HepG2 (cell line): ENCODE measurements around the gene SLC23A3. TPM values are rescaled to one million over a fixed set of nuclear protein-coding genes. Genes with fewer than 3 reads are reported as not detected.

Source experiments
- AGO2 ChIP-seq: fragments of 200-400 bp; formaldehyde crosslinking; optimal IDR thresholded peaks from 2 replicates; pipeline ENCODE3; 2017; ENCODE audit warnings: mild to moderate bottlenecking, low read depth, low read length, moderate library complexity
- CBX2 ChIP-seq, 2 experiments: fragments of 200-600 bp in 1 of 2; sonication (generic); formaldehyde crosslinking in 1 of 2; IDR thresholded peaks; 2 replicates each; pipeline versions ENCODE4 v1.7.0 to v1.8.1; 2018 to 2022; ENCODE audit warnings: low read depth in 2 of 2, low read length in 1 of 2, mild to moderate bottlenecking in 1 of 2, missing genetic modification reagents in 1 of 2
- FOXM1 ChIP-seq: sonication (generic); formaldehyde crosslinking; IDR thresholded peaks from 2 replicates; pipeline ENCODE4 v1.5.0; 2020; ENCODE audit warnings: missing genetic modification reagents
- HNF4G ChIP-seq, 2 experiments: sonication (generic) in 1 of 2; formaldehyde crosslinking in 1 of 2; IDR thresholded peaks; 2 replicates each; pipeline versions ENCODE4 v1.4.0 to v1.6.1; 2011 to 2020; ENCODE audit warnings: borderline replicate concordance in 2 of 2, low read depth in 2 of 2, mild to moderate bottlenecking in 2 of 2, low read length in 1 of 2, missing genetic modification reagents in 1 of 2, moderate library complexity in 1 of 2
- HNRNPL ChIP-seq: fragments of 200-400 bp; formaldehyde crosslinking; IDR thresholded peaks from 2 replicates; pipeline ENCODE4 v1.6.1; 2017; ENCODE audit warnings: mild to moderate bottlenecking, low read depth, low read length
- KDM5A ChIP-seq: fragments of 200-600 bp; sonication (generic); IDR thresholded peaks from 2 replicates; pipeline ENCODE4 v1.7.0; 2018; ENCODE audit warnings: antibody characterized with exemption, mild to moderate bottlenecking, low read length, borderline replicate concordance
- PAX8 ChIP-seq: sonication (generic); formaldehyde crosslinking; IDR thresholded peaks from 2 replicates; pipeline ENCODE4 v1.8.0; 2022; ENCODE audit warnings: mild to moderate bottlenecking, missing genetic modification reagents, borderline replicate concordance
- RORA ChIP-seq: sonication (generic); formaldehyde crosslinking; IDR thresholded peaks from 2 replicates; pipeline ENCODE4 v1.5.0; 2020; ENCODE audit warnings: mild to moderate bottlenecking, missing genetic modification reagents, moderate library complexity
- ZNF121 ChIP-seq: sonication (generic); formaldehyde crosslinking; IDR thresholded peaks from 2 replicates; pipeline ENCODE4 v1.5.0; 2020; ENCODE audit warnings: mild to moderate bottlenecking, missing genetic modification reagents
- ZSCAN12 ChIP-seq: sonication (generic); formaldehyde crosslinking; IDR thresholded peaks from 2 replicates; pipeline ENCODE4 v1.9.0; 2021; ENCODE audit warnings: mild to moderate bottlenecking, missing genetic modification reagents
- polyA plus RNA-seq, 8 experiments: library from polyadenylated mRNA; depleted of rRNA in 3 of 8; stranded (reverse) in 7 of 8; unstranded in 1 of 8; fragments of >200 nt; fragmentation: Illumina TruSeq in 4 of 8; extraction: Trizol in 4 of 8; gene quantifications; 2 replicates each; pipeline versions ENCODE4 v1.2.1 to v1.2.3, GENCODE V29; 2011 to 2016; ENCODE audit warnings: low read depth in 4 of 8, missing spikeins in 1 of 8, mixed read lengths in 1 of 8; ENCODE audit not compliant: insufficient read depth in 1 of 8
- total RNA-seq, 5 experiments: library from RNA; depleted of rRNA; stranded (reverse); fragments of >200 nt; fragmentation: Illumina TruSeq; extraction: Trizol; gene quantifications; 2 replicates each; pipeline ENCODE4 v1.2.3, GENCODE V29; 2016; ENCODE audit warnings: low read depth in 1 of 5
- TF ChIP-seq, protein P1 (sequence below): sonication (generic); formaldehyde crosslinking; IDR thresholded peaks from 2 replicates; pipeline ENCODE4 v1.4.0; 2020; ENCODE audit warnings: mild to moderate bottlenecking, low read depth, missing genetic modification reagents
- TF ChIP-seq, protein P2 (sequence below): IDR thresholded peaks from 2 replicates; pipeline ENCODE4 v1.6.1; 2016; ENCODE audit warnings: low read depth, borderline replicate concordance
- TF ChIP-seq, protein P3 (sequence below): sonication (generic); formaldehyde crosslinking; IDR thresholded peaks from 2 replicates; pipeline ENCODE4 v1.5.1; 2020; ENCODE audit warnings: mild to moderate bottlenecking, missing genetic modification reagents, borderline replicate concordance
- TF ChIP-seq, protein P4 (sequence below): sonication (generic); formaldehyde crosslinking; IDR thresholded peaks from 2 replicates; pipeline ENCODE4 v1.4.0; 2020; ENCODE audit warnings: low read depth, missing genetic modification reagents
- TF ChIP-seq, protein P5 (sequence below): sonication (generic); formaldehyde crosslinking; IDR thresholded peaks from 2 replicates; pipeline ENCODE4 v1.4.0; 2020; ENCODE audit warnings: mild to moderate bottlenecking, missing genetic modification reagents, borderline replicate concordance
- TF ChIP-seq, protein P6 (sequence below): sonication (generic); formaldehyde crosslinking; IDR thresholded peaks from 2 replicates; pipeline ENCODE4 v1.8.0; 2022; ENCODE audit warnings: mild to moderate bottlenecking, missing genetic modification reagents

The SLC23A3 gene
- total and polyA plus RNA-seq, 2 of the 13 experiments (the other 11 are each of a cell fraction or from before 2014, with no cell fraction given), result 0.38 to 0.78 TPM

DNA sequence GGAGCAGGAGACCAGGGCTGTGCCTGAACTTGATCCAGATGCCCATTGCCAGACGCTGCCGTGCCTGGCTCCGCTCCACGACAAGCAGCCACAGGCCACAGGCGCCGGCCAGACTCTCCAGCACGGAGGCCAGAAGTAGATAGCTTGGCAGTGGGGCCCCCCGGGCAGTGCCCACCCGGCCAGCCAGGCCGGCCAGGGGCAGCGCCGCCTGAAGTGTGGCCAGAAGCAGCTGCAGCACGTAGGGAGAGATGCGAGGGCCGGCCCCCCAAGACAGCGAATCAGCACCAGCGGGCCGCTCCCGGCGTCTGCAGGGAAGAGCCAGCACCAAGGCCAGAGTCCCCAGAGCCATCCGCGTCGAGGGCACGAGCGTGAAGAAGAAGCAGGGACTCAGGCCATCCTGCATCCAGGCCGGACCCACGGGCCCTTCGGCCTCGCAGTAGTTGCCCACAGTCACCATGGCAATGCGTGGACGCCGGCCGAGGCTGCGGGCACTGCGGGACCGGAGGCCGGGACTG, 48.4 kb upstream of the SLC23A3 start (continued):
- TF ChIP-seq, protein P1, sequence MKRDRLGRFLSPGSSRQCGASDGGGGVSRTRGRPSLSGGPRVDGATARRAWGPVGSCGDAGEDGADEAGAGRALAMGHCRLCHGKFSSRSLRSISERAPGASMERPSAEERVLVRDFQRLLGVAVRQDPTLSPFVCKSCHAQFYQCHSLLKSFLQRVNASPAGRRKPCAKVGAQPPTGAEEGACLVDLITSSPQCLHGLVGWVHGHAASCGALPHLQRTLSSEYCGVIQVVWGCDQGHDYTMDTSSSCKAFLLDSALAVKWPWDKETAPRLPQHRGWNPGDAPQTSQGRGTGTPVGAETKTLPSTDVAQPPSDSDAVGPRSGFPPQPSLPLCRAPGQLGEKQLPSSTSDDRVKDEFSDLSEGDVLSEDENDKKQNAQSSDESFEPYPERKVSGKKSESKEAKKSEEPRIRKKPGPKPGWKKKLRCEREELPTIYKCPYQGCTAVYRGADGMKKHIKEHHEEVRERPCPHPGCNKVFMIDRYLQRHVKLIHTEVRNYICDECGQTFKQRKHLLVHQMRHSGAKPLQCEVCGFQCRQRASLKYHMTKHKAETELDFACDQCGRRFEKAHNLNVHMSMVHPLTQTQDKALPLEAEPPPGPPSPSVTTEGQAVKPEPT (CRISPR knock-in tag), result no peak
- TF ChIP-seq FOXM1 (CRISPR knock-in tag), result no peak
- 0 out of 2 replicates have a peak, but pooled peaks have one; percentile 63 for TF ChIP-seq RORA (CRISPR knock-in tag)
- no peak for TF ChIP-seq AGO2
- TF ChIP-seq HNF4G (IDR thresholded peaks at IDR 0.05; ENCODE audit: borderline replicate concordance, low read depth, low read length), result no peak
- TF ChIP-seq HNF4G (CRISPR knock-in tag; IDR thresholded peaks at IDR 0.05; ENCODE audit: borderline replicate concordance, low read depth), result no peak
- peak; percentile 40; the same call in 1 of the 2 replicates for TF ChIP-seq KDM5A
- 0 out of 2 replicates have a peak, but pooled peaks have one; percentile 66 for TF ChIP-seq ZSCAN12 (CRISPR knock-in tag)
- TF ChIP-seq PAX8 (CRISPR knock-in tag), result 0 out of 2 replicates have a peak, but pooled peaks have one; percentile 45
- TF ChIP-seq ZNF121 (CRISPR knock-in tag), result no peak
- TF ChIP-seq CBX2 (IDR thresholded peaks at IDR 0.05; ENCODE audit: low read depth, low read length), result no peak
- TF ChIP-seq CBX2 (CRISPR knock-in tag; IDR thresholded peaks at IDR 0.05; ENCODE audit: low read depth), result no peak
- TF ChIP-seq, protein P2, sequence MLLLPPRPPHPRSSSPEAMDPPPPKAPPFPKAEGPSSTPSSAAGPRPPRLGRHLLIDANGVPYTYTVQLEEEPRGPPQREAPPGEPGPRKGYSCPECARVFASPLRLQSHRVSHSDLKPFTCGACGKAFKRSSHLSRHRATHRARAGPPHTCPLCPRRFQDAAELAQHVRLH (CRISPR knock-in tag), result no peak
- TF ChIP-seq, protein P3, sequence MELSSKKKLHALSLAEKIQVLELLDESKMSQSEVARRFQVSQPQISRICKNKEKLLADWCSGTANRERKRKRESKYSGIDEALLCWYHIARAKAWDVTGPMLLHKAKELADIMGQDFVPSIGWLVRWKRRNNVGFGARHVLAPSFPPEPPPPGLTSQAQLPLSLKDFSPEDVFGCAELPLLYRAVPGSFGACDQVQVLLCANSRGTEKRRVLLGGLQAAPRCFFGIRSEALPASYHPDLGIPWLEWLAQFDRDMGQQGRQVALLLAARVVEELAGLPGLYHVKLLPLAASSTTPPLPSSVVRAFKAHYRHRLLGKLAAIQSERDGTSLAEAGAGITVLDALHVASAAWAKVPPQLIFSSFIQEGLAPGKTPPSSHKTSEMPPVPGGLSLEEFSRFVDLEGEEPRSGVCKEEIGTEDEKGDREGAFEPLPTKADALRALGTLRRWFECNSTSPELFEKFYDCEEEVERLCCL (CRISPR knock-in tag), result no peak
- peak; percentile 85 for TF ChIP-seq HNRNPL
- TF ChIP-seq, protein P4, sequence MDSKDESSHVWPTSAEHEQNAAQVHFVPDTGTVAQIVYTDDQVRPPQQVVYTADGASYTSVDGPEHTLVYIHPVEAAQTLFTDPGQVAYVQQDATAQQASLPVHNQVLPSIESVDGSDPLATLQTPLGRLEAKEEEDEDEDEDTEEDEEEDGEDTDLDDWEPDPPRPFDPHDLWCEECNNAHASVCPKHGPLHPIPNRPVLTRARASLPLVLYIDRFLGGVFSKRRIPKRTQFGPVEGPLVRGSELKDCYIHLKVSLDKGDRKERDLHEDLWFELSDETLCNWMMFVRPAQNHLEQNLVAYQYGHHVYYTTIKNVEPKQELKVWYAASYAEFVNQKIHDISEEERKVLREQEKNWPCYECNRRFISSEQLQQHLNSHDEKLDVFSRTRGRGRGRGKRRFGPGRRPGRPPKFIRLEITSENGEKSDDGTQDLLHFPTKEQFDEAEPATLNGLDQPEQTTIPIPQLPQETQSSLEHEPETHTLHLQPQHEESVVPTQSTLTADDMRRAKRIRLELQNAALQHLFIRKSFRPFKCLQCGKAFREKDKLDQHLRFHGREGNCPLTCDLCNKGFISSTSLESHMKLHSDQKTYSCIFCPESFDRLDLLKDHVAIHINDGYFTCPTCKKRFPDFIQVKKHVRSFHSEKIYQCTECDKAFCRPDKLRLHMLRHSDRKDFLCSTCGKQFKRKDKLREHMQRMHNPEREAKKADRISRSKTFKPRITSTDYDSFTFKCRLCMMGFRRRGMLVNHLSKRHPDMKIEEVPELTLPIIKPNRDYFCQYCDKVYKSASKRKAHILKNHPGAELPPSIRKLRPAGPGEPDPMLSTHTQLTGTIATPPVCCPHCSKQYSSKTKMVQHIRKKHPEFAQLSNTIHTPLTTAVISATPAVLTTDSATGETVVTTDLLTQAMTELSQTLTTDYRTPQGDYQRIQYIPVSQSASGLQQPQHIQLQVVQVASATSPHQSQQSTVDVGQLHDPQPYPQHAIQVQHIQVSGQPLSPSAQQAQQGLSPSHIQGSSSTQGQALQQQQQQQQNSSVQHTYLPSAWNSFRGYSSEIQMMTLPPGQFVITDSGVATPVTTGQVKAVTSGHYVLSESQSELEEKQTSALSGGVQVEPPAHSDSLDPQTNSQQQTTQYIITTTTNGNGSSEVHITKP, result no peak
- TF ChIP-seq, protein P5, sequence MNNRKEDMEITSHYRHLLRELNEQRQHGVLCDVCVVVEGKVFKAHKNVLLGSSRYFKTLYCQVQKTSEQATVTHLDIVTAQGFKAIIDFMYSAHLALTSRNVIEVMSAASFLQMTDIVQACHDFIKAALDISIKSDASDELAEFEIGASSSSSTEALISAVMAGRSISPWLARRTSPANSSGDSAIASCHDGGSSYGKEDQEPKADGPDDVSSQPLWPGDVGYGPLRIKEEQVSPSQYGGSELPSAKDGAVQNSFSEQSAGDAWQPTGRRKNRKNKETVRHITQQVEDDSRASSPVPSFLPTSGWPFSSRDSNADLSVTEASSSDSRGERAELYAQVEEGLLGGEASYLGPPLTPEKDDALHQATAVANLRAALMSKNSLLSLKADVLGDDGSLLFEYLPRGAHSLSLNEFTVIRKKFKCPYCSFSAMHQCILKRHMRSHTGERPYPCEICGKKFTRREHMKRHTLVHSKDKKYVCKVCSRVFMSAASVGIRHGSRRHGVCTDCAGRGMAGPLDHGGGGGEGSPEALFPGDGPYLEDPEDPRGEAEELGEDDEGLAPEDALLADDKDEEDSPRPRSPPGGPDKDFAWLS, result 0 out of 2 replicates have a peak, but pooled peaks have one; percentile 34
- TF ChIP-seq, protein P6, sequence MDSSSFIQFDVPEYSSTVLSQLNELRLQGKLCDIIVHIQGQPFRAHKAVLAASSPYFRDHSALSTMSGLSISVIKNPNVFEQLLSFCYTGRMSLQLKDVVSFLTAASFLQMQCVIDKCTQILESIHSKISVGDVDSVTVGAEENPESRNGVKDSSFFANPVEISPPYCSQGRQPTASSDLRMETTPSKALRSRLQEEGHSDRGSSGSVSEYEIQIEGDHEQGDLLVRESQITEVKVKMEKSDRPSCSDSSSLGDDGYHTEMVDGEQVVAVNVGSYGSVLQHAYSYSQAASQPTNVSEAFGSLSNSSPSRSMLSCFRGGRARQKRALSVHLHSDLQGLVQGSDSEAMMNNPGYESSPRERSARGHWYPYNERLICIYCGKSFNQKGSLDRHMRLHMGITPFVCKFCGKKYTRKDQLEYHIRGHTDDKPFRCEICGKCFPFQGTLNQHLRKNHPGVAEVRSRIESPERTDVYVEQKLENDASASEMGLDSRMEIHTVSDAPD (CRISPR knock-in tag), result no peak
